ENCODE results near the gene CDH4. TPM values are rescaled to one million over a fixed set of nuclear protein-coding genes. Genes with fewer than 3 reads are reported as not detected.
"Not testable (repeated sequence)": the region's sequence is repeated elsewhere in the genome, so short reads cannot be mapped to it uniquely, and the experiment has no call there.

The CDH4 gene
- total RNA-seq, 1 experiment from 2014 or later, result 25.0 TPM

DNA sequence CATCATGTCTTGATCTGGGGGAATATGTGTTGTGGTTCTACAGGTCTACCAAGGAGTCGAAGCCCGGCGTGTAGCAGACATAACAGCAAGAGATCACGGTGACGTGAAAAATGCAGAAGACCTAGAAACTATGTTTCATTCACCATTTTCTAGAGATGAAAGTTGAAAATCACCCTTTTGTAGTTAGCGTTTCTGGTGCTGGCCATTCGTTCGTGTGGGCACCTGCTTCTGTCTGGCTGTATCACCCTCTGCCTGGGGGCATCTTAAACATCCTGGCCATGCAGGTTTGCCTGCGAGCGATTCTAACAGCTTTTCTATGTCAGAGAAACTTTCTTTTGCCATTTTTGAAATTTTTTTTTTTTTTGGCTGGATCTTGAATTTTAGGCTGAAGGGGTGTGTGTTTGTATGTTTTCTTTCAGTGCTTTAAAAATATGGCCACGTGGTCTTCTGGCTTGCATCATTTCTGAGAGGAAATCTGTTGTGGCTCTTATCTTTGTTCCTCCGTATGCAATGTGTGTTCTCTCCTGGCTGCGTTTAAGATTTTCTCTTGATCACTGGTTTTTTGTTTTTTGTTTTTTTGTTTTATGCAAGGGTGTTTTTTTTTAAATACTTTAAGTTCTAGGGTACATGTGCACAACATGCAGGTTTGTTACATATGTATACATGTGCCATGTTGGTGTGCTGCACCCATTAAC is 226.7 kb downstream of the CDH4 start:
- no peak overlapping the region for H3K27ac Mint-ChIP-seq (ENCODE audit: low read depth, unreplicated experiment)
- CTCF ChIA-PET, result interaction anchor here (0.6 kb wide), 1 partner anchor 121 kb away, joined by 4 read pairs; no protein-coding TSS in a partner anchor
- no peaks in the 10 kb centered on the region for H3K9me3 Mint-ChIP-seq (ENCODE audit: unreplicated experiment)
- H3K4me1 Mint-ChIP-seq (ENCODE audit: insufficient read depth, unreplicated experiment), result no peaks in the 10 kb centered on the region
- H3K4me3 Mint-ChIP-seq (ENCODE audit: unreplicated experiment), result no peak overlapping the region
- no peaks in the 10 kb centered on the region for H3K36me3 Mint-ChIP-seq (ENCODE audit: insufficient read depth, unreplicated experiment)
- BruUV-seq (replicated peaks), result no TSS peak
- H3K27me3 Mint-ChIP-seq (ENCODE audit: insufficient read depth, unreplicated experiment), result no peaks in the 10 kb centered on the region
- POLR2A ChIA-PET, result no interaction called here
- intact Hi-C loops (cut with micrococcal nuclease), result no loop called here
- DNase-seq (ENCODE audit: unreplicated experiment), result no peak
- TF ChIP-seq, protein P1, sequence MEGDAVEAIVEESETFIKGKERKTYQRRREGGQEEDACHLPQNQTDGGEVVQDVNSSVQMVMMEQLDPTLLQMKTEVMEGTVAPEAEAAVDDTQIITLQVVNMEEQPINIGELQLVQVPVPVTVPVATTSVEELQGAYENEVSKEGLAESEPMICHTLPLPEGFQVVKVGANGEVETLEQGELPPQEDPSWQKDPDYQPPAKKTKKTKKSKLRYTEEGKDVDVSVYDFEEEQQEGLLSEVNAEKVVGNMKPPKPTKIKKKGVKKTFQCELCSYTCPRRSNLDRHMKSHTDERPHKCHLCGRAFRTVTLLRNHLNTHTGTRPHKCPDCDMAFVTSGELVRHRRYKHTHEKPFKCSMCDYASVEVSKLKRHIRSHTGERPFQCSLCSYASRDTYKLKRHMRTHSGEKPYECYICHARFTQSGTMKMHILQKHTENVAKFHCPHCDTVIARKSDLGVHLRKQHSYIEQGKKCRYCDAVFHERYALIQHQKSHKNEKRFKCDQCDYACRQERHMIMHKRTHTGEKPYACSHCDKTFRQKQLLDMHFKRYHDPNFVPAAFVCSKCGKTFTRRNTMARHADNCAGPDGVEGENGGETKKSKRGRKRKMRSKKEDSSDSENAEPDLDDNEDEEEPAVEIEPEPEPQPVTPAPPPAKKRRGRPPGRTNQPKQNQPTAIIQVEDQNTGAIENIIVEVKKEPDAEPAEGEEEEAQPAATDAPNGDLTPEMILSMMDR (IDR thresholded peaks at IDR 0.05; ENCODE audit: unreplicated experiment), result no peak

DNA sequence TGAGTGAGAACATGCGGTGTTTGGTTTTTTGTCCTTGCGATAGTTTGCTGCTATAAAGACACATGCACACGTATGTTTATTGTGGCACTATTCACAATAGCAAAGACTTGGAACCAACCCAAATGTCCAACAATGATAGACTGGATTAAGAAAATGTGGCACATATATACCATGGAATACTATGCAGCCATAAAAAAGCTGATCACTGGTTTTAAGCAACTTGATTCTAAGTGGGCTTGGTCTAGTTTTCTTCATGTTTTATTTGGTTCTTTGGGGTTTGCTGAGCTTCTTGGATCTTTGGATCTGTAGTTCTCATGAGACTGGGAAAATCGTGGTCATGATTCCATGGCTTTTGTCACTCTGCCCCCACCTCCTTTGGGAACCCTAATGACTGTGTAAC is 227.4 kb downstream of the CDH4 start:
- intact Hi-C loops (cut with micrococcal nuclease); H3K4me3 Mint-ChIP-seq (ENCODE audit: unreplicated experiment); BruUV-seq (replicated peaks); H3K36me3 Mint-ChIP-seq (ENCODE audit: insufficient read depth, unreplicated experiment); H3K9me3 Mint-ChIP-seq (ENCODE audit: unreplicated experiment); POLR2A ChIA-PET; H3K27me3 Mint-ChIP-seq (ENCODE audit: insufficient read depth, unreplicated experiment); H3K27ac Mint-ChIP-seq (ENCODE audit: low read depth, unreplicated experiment); H3K4me1 Mint-ChIP-seq (ENCODE audit: insufficient read depth, unreplicated experiment); CTCF ChIA-PET; DNase-seq (ENCODE audit: unreplicated experiment): not testable (repeated sequence)

DNA sequence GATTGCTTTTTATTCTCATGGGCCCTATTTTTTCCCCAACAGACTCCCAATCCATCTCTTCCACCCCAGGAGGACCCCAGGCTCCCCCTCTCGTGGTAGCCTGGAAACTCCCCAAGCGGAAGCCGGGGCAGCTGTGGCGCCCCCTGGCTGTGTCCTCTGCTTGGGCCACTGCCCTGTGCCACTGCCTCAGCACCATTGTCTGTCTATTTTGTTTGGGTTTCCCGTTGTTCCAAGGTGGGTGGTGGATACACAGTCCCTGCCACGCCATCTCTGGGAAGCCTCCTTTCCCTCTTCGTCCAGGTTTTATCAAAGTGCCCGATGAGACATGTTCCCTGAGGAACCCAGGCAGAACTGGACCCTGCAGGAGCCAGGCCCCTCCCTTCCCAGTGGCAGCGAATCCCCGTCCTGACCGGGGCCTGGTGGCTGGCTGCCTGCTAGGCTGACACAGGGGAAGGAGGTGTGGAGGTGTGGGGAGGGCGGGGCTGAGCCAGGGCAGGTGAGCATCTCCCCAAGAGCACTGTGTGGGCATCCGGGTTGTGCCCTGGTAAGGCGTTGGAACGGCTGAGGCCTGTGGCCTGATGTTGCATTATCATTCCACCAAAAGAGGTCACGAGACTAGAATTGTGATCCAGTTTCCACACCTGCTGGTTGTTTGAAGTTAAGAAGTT is 228.2 kb downstream of the CDH4 start:
- BruUV-seq (replicated peaks), result no TSS peak
- no peak for DNase-seq (ENCODE audit: unreplicated experiment)
- no peaks in the 10 kb centered on the region for H3K27me3 Mint-ChIP-seq (ENCODE audit: insufficient read depth, unreplicated experiment)
- no peak overlapping the region for H3K27ac Mint-ChIP-seq (ENCODE audit: low read depth, unreplicated experiment)
- no peaks in the 10 kb centered on the region for H3K4me1 Mint-ChIP-seq (ENCODE audit: insufficient read depth, unreplicated experiment)
- ChIA-PET CTCF (no interaction called here), POLR2A (no interaction called here)
- no peak overlapping the region for H3K4me3 Mint-ChIP-seq (ENCODE audit: unreplicated experiment)
- intact Hi-C loops (cut with micrococcal nuclease), result no loop called here
- TF ChIP-seq, protein P1 (IDR thresholded peaks at IDR 0.05; ENCODE audit: unreplicated experiment), result no peak
- no peaks in the 10 kb centered on the region for H3K9me3 Mint-ChIP-seq (ENCODE audit: unreplicated experiment)
- H3K36me3 Mint-ChIP-seq (ENCODE audit: insufficient read depth, unreplicated experiment), result no peaks in the 10 kb centered on the region

DNA sequence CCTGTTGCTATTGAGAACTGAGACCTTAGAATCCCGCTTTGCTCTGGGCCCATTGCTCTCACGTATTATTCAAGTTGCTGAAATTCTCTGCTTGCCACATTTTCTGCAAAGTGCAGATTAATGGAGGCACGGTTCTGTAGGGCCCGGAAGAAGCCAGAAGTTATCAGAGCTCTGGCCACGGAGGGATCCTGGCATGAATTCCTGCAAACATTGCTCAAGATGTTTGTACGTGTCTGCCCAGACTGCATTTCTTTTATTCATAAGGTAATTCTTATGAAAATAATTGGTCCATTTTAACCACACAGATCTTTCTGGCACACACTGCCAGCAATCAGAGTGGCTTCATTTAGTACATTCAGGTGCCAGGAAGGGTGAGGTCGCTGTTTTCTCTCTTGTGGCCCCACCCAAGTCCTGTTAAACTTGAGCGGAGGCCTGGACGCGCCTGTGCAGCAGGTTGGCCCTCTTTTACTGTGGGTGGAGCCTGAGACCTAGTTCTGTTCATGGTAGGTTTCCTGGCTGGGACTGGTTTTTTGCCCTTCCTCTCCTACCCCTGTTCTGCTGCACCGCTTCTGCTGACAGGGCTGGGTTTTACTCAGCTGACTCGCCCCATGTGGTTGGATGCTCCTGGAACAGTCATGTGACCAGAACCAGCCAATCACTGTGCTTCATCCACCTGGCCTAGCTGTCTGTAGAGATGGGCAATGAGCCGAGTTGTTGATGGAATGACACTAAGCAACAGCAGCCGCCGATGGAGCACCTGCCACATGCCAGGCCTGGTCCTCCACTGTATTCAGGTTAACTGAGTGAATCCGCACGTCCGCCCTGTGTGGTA is 230.2 kb downstream of the CDH4 start:
- H3K9me3 Mint-ChIP-seq (ENCODE audit: unreplicated experiment), result no peaks in the 10 kb centered on the region
- no peaks in the 10 kb centered on the region for H3K27me3 Mint-ChIP-seq (ENCODE audit: insufficient read depth, unreplicated experiment)
- ChIA-PET CTCF (interaction anchor here (1.1 kb wide), 1 partner anchor 30 kb away, joined by 3 read pairs; no protein-coding TSS in a partner anchor), POLR2A (no interaction called here)
- TF ChIP-seq, protein P1 (IDR thresholded peaks at IDR 0.05; ENCODE audit: unreplicated experiment), result no peak
- no peaks in the 10 kb centered on the region for H3K4me1 Mint-ChIP-seq (ENCODE audit: insufficient read depth, unreplicated experiment)
- intact Hi-C loops (cut with micrococcal nuclease), result no loop called here
- H3K27ac Mint-ChIP-seq (ENCODE audit: low read depth, unreplicated experiment), result no peak overlapping the region
- no peak for DNase-seq (ENCODE audit: unreplicated experiment)
- H3K4me3 Mint-ChIP-seq (ENCODE audit: unreplicated experiment), result no peak overlapping the region
- H3K36me3 Mint-ChIP-seq (ENCODE audit: insufficient read depth, unreplicated experiment), result no peaks in the 10 kb centered on the region
- BruUV-seq (replicated peaks), result no TSS peak

All from MCF 10A (cell line).